KMS-11 (cell line): ENCODE results near the gene CRCP.
"Not testable (repeated sequence)": the region's sequence is repeated elsewhere in the genome, so short reads cannot be mapped to it uniquely, and the experiment has no call there.

Experiments
- H2AFZ ChIP-seq: fragments of 200-600 bp; sonication (generic); 2 replicates; pipeline ENCODE4 v1.6.1; 2016; ENCODE audit warnings: antibody characterized with exemption, mixed run types, low read depth
- H3K27ac ChIP-seq: fragments of 200-600 bp; sonication (generic); 2 replicates; pipeline ENCODE4 v1.6.1; 2016; ENCODE audit warnings: mild to moderate bottlenecking, mixed run types
- H3K27me3 ChIP-seq: fragments of 200-600 bp; sonication (generic); 2 replicates; pipeline ENCODE4 v1.6.1; 2017; ENCODE audit warnings: mild to moderate bottlenecking, low read depth, mixed run types, moderate library complexity; ENCODE audit not compliant: insufficient read depth
- H3K36me3 ChIP-seq: fragments of 200-600 bp; sonication (generic); 2 replicates; pipeline ENCODE4 v1.6.1; 2017; ENCODE audit warnings: mild to moderate bottlenecking, mixed run types; ENCODE audit not compliant: insufficient read depth
- H3K4me1 ChIP-seq: fragments of 200-600 bp; sonication (generic); 2 replicates; pipeline ENCODE4 v1.6.1; 2016; ENCODE audit warnings: mild to moderate bottlenecking, low read depth, mixed run types; ENCODE audit not compliant: poor library complexity, severe bottlenecking
- H3K4me2 ChIP-seq: fragments of 200-600 bp; sonication (generic); 2 replicates; pipeline ENCODE4 v1.7.0; 2016; ENCODE audit warnings: mild to moderate bottlenecking, mixed run types
- H3K4me3 ChIP-seq: fragments of 200-600 bp; sonication (generic); IDR thresholded peaks from 2 replicates; pipeline ENCODE4 v1.6.1; 2017; ENCODE audit warnings: low read depth, low read length, mixed read lengths; ENCODE audit not compliant: insufficient read depth
- H3K79me2 ChIP-seq: fragments of 200-600 bp; sonication (generic); 2 replicates; pipeline ENCODE4 v1.6.1; 2016; ENCODE audit warnings: low read depth, mixed run types; ENCODE audit not compliant: insufficient read depth
- H3K9ac ChIP-seq: fragments of 200-600 bp; sonication (generic); 2 replicates; pipeline ENCODE4 v1.6.1; 2016; ENCODE audit warnings: mild to moderate bottlenecking, mixed run types
- H4K20me1 ChIP-seq: fragments of 200-600 bp; sonication (generic); 2 replicates; pipeline ENCODE4 v1.6.1; 2016; ENCODE audit warnings: mild to moderate bottlenecking, mixed run types; ENCODE audit not compliant: insufficient read depth
- CTCF ChIP-seq: fragments of 200-600 bp; sonication (generic); conservative IDR thresholded peaks from 2 replicates; pipeline ENCODE4 v1.6.1; 2017; ENCODE audit warnings: low read depth, mild to moderate bottlenecking, antibody characterized with exemption, low read length, moderate library complexity, mixed read lengths

CRCP gene

GRCh38 chr7:66095010-66095409 is 19.6 kb upstream of the CRCP start:
- H3K27me3 ChIP-seq: no peaks in the 10 kb centered on the region
- H3K4me1 ChIP-seq: peaks cover 6% of the 10 kb centered on the region
- H3K79me2 ChIP-seq: no peaks in the 10 kb centered on the region
- no peaks in the 10 kb centered on the region for H3K36me3 ChIP-seq
- H3K27ac ChIP-seq: no peak overlapping the region
- no peak for TF ChIP-seq CTCF
- H3K9ac ChIP-seq: no peak overlapping the region
- H3K4me2 ChIP-seq: no peak overlapping the region
- H3K4me3 ChIP-seq: no peak overlapping the region
- no peaks in the 10 kb centered on the region for H4K20me1 ChIP-seq
- no peak overlapping the region for H2AFZ ChIP-seq

GRCh38 chr7:66099232-66099550 is 15.5 kb upstream of the CRCP start:
- H3K4me1 ChIP-seq: peaks cover 7% of the 10 kb centered on the region
- H3K4me3 ChIP-seq: no peak overlapping the region
- H3K4me2 ChIP-seq: no peak overlapping the region
- H2AFZ ChIP-seq: no peak overlapping the region
- no peak for TF ChIP-seq CTCF
- H3K27ac ChIP-seq: no peak overlapping the region
- H3K79me2 ChIP-seq: no peaks in the 10 kb centered on the region
- H3K27me3 ChIP-seq: no peaks in the 10 kb centered on the region
- H4K20me1 ChIP-seq: no peaks in the 10 kb centered on the region
- H3K9ac ChIP-seq: no peak overlapping the region
- H3K36me3 ChIP-seq: no peaks in the 10 kb centered on the region

- Histone ChIP-seq H3K79me2 (no peaks in the 10 kb centered on the region), H3K27me3 (no peaks in the 10 kb centered on the region), H3K4me1 (peaks cover 7% of the 10 kb centered on the region), H4K20me1 (no peaks in the 10 kb centered on the region), H2AFZ (peak overlapping the region; percentile 69; the same call in 1 of the 2 replicates), H3K4me2 (peak overlapping the region; percentile 36), H3K27ac (peak overlapping the region; percentile 7; the same call in 1 of the 2 replicates), H3K4me3 (no peak overlapping the region), H3K36me3 (no peaks in the 10 kb centered on the region), H3K9ac (no peak overlapping the region)
- no peak for TF ChIP-seq CTCF
These were observed 14.9 kb upstream of the CRCP start for GRCh38 chr7:66099551-66100407.

- Histone ChIP-seq H3K4me2 (peak overlapping the region; percentile 36; the same call in 1 of the 2 replicates), H3K4me1 (peaks cover 7% of the 10 kb centered on the region), H3K4me3 (no peak overlapping the region), H3K79me2 (no peaks in the 10 kb centered on the region), H3K9ac (no peak overlapping the region), H3K27ac (no peak overlapping the region), H3K36me3 (no peaks in the 10 kb centered on the region), H4K20me1 (no peaks in the 10 kb centered on the region), H2AFZ (peak overlapping the region; percentile 69; the same call in 1 of the 2 replicates), H3K27me3 (no peaks in the 10 kb centered on the region)
- no peak for TF ChIP-seq CTCF
These were observed 14.1 kb upstream of the CRCP start for GRCh38 chr7:66100408-66101050.

GRCh38 chr7:66102168-66102567 is 12.5 kb upstream of the CRCP start:
- not testable (repeated sequence) for H3K4me3 ChIP-seq

GRCh38 chr7:66103994-66104393 is 10.7 kb upstream of the CRCP start:
- not testable (repeated sequence) for H3K9ac ChIP-seq, H2AFZ ChIP-seq, H3K4me3 ChIP-seq, H4K20me1 ChIP-seq, H3K4me1 ChIP-seq, H3K79me2 ChIP-seq, H3K4me2 ChIP-seq, H3K27ac ChIP-seq, H3K27me3 ChIP-seq, H3K36me3 ChIP-seq

More at GRCh38 chr7:66102168-66102567, 12.5 kb upstream of the CRCP start:
- H3K4me1 ChIP-seq, H3K27me3 ChIP-seq, H3K27ac ChIP-seq, H3K9ac ChIP-seq, H4K20me1 ChIP-seq, H3K79me2 ChIP-seq, H2AFZ ChIP-seq, H3K4me2 ChIP-seq, H3K36me3 ChIP-seq: not testable (repeated sequence)
